IPS-20b (cell line): ENCODE results near the gene SLC39A3.

ENCODE experiments used
- H3K27ac ChIP-seq: one replicate; pipeline ENCODE4 v1.5.1; 2013; ENCODE audit warnings: low read length
- H3K27me3 ChIP-seq: 2 replicates; pipeline ENCODE4 v1.6.1; 2013; ENCODE audit warnings: mild to moderate bottlenecking, low read length, inconsistent platforms; ENCODE audit not compliant: insufficient read depth
- H3K36me3 ChIP-seq: 2 replicates; pipeline ENCODE4 v1.6.1; 2013; ENCODE audit warnings: low read depth, mild to moderate bottlenecking, inconsistent platforms, low read length, moderate library complexity; ENCODE audit not compliant: insufficient read depth
- H3K4me1 ChIP-seq: 2 replicates; pipeline ENCODE4 v1.6.1; 2013; ENCODE audit warnings: mild to moderate bottlenecking, control low read depth, inconsistent platforms, low read length, moderate library complexity; ENCODE audit not compliant: insufficient read depth
- H3K4me3 ChIP-seq: 2 replicates; pipeline ENCODE4 v1.5.1; 2013; ENCODE audit warnings: mild to moderate bottlenecking, low read length, inconsistent platforms
- H3K9ac ChIP-seq: 2 replicates; pipeline ENCODE4 v1.6.1; 2013; ENCODE audit warnings: low read depth, mild to moderate bottlenecking, inconsistent platforms, low read length, moderate library complexity
- H3K9me3 ChIP-seq: 2 replicates; pipeline ENCODE4 v1.6.1; 2013; ENCODE audit warnings: mild to moderate bottlenecking, low read depth, low read length, inconsistent platforms; ENCODE audit not compliant: insufficient read depth

The SLC39A3 gene

DNA sequence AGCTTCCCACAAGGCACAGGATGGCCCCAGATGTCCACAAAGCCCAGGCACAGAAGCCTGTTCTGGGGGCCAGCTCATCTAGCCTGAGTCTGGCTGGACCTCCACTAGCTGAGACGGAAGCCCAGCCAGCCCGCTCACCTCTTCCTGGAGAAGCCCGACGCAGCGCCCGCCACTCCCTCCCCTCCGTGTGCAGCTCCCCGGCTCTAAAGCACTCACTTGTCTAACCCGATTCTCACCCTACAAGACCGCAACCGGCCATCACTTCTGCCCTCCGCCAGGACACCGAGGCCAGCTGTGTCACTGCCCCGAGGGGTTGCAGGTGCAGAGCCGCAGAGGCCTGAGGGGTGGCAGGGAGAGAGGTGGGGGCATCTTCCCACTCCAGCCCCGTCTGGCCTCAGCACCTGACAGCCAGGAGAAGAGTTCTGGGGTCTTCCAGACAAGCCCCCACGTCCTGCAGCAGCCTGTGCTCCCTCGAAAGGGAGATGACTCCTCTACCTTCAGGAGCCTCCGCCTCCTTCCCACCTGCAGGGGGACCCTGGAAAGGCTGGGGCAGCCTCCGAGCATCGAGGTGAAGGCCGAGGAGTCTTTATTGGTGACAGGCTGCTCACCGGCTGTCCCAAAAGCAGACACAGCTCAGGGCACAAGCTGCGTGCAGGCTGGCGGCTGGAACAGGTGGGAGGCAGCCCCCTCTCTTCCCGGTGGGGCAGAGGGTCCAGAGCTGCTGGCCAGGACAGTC lies 12.7 kb downstream of the SLC39A3 start:
- no peaks in the 10 kb centered on the region for H3K36me3 ChIP-seq
- no peaks in the 10 kb centered on the region for H3K9me3 ChIP-seq
- no peak overlapping the region for H3K27ac ChIP-seq
- no peaks in the 10 kb centered on the region for H3K4me1 ChIP-seq
- no peak overlapping the region for H3K9ac ChIP-seq
- peaks cover 37% of the 10 kb centered on the region for H3K27me3 ChIP-seq
- no peak overlapping the region; the same call in 1 of the 2 replicates for H3K4me3 ChIP-seq

DNA sequence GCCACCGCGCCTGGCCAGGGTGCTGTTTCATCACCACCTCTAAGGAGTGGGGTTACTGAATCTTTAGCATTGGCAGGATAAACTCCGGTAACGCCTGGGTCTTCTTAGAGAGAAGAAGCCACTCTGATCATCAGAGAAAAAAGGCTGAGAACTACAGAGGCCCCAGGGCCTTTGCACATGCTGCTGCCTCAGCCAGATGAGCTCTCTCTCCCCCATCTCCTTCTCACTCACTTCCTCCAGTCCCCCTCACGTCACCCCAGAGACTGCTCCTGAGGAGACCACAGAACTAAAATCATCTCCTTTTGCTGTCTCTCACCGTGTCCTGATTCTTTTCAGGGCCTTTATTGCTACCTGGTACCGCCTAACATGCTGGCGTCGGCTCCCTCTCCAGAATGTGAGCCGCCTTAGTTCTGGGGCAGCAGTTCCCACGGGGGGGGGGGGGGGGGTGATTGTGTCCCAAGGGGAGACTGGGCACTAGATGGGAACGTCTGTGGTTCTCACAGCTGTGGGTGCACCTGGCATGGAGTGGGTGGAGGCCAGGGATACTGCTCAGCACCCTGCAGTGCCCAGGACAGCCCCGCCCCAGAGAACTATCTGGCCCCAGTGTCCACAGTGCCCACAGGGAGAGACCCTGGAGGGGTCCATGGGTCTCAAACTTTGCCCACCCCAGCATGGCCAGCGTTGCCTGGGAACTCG lies 13.5 kb downstream of the SLC39A3 start:
- Histone ChIP-seq H3K4me1 (no peaks in the 10 kb centered on the region), H3K9me3 (no peaks in the 10 kb centered on the region), H3K36me3 (no peaks in the 10 kb centered on the region), H3K4me3 (no peak overlapping the region), H3K27me3 (peaks cover 44% of the 10 kb centered on the region), H3K27ac (no peak overlapping the region), H3K9ac (no peak overlapping the region)

- no peak overlapping the region for H3K9ac ChIP-seq
Observed at GRCh38 chr19:2724148-2724557, 15.7 kb downstream of the SLC39A3 start.

GRCh38 chr19:2723747-2724146 lies 16.1 kb downstream of the SLC39A3 start:
- no peak overlapping the region for H3K9ac ChIP-seq
- H3K36me3 ChIP-seq = no peaks in the 10 kb centered on the region
- no peak overlapping the region for H3K27ac ChIP-seq
- H3K27me3 ChIP-seq = peaks cover 44% of the 10 kb centered on the region
- H3K4me3 ChIP-seq = no peak overlapping the region
- H3K9me3 ChIP-seq = no peaks in the 10 kb centered on the region
- no peaks in the 10 kb centered on the region for H3K4me1 ChIP-seq

More at GRCh38 chr19:2724148-2724557, 15.7 kb downstream of the SLC39A3 start:
- Histone ChIP-seq H3K27me3 (peaks cover 44% of the 10 kb centered on the region), H3K36me3 (no peaks in the 10 kb centered on the region), H3K9me3 (no peaks in the 10 kb centered on the region), H3K4me1 (no peaks in the 10 kb centered on the region), H3K27ac (no peak overlapping the region), H3K4me3 (no peak overlapping the region)

DNA sequence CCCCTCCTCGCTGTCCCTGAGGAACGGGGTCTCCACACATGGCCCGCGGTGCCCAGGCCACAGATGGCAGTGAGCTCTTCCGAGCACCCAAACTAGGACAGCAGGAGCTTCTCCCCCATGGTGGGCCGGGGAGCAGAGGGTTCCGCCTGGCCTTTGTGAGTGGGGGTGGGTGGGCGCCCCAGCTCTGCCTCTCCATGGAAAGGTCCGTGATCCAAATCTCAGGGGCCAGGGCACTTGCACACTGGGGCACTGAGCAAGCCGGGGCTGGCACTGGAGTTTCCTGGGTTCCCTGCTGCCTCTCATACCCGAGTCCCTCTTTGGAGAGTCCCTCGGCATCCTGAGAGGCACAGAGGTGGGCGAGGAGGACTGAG lies 16.5 kb downstream of the SLC39A3 start:
- no peaks in the 10 kb centered on the region for H3K9me3 ChIP-seq
- no peak overlapping the region for H3K4me3 ChIP-seq
- no peak overlapping the region for H3K27ac ChIP-seq
- peaks cover 44% of the 10 kb centered on the region for H3K27me3 ChIP-seq
- H3K9ac ChIP-seq = no peak overlapping the region
- H3K4me1 ChIP-seq = no peaks in the 10 kb centered on the region
- no peaks in the 10 kb centered on the region for H3K36me3 ChIP-seq

DNA sequence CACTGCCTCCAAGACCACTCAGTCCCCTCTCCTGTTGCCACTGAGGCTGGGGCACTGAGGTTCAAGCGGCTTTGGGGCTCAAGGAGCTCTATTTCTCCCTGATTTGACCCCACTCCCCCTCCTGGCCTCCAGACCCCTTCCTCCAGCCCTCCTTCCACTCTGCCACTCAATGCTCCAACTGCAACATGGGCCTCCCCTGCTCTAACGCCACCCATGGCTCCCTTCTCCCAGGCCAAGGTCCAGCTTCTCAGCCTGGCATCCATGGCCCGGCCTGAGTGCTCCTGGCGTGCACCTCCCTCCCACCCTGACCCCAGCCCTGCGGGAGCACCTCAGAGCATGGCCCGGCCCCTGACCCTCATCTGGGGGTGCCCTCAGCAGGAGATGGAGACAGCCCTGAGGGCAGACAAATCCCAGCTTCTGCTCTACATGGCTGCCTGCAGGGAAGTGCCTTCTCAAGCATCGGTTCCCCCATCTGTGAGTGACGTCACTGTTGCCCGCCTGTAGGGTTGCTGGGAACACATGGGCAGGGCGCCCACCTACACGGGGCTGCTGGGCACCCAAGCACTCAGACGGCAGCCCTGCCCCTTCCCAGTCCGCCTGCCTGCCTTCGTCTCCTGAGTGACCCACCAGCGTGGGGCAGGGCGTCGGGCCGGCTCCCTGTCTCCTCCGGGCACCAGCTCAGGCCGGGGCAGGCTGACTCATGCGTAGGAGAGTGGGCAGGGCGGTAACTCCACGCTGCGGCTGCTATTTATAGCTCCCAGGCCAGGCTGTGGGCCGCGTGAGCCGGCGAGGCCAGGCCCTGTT lies 17.1 kb downstream of the SLC39A3 start:
- Histone ChIP-seq H3K4me1 (no peaks in the 10 kb centered on the region), H3K27me3 (peaks cover 39% of the 10 kb centered on the region), H3K36me3 (no peaks in the 10 kb centered on the region), H3K9me3 (no peaks in the 10 kb centered on the region), H3K9ac (no peak overlapping the region), H3K27ac (no peak overlapping the region), H3K4me3 (no peak overlapping the region)

GRCh38 chr19:2721570-2722540 lies 18.0 kb downstream of the SLC39A3 start:
- Histone ChIP-seq H3K27me3 (peaks cover 30% of the 10 kb centered on the region), H3K4me1 (no peaks in the 10 kb centered on the region), H3K4me3 (peak overlapping the region; percentile 61; the same call in 1 of the 2 replicates), H3K9ac (no peak overlapping the region), H3K9me3 (no peaks in the 10 kb centered on the region), H3K27ac (no peak overlapping the region), H3K36me3 (no peaks in the 10 kb centered on the region)

- H3K9me3 ChIP-seq = no peaks in the 10 kb centered on the region
- no peaks in the 10 kb centered on the region for H3K4me1 ChIP-seq
- H3K9ac ChIP-seq = peak within 1 kb of the TSS; percentile 21; the same call in 1 of the 2 replicates
- H3K4me3 ChIP-seq = peak within 1 kb of the TSS; percentile 64
- peaks cover 22% of the 10 kb centered on the region for H3K27me3 ChIP-seq
- no peak within 1 kb of the TSS for H3K27ac ChIP-seq
- H3K36me3 ChIP-seq = no peaks in the 10 kb centered on the region
Observed at GRCh38 chr19:2720777-2721569, 18.8 kb downstream of the SLC39A3 start, which contains the start of gene DIRAS1. Gene DIRAS1 (minus strand): TSS chr19:2721372. CDS start chr19:2717806, 3,566 bp downstream.

GRCh38 chr19:2719920-2720776 lies 19.7 kb downstream of the SLC39A3 start:
- H3K27ac ChIP-seq = no peak overlapping the region
- H3K9me3 ChIP-seq = peaks cover 7% of the 10 kb centered on the region; the same call in 1 of the 2 replicates
- H3K36me3 ChIP-seq = no peaks in the 10 kb centered on the region
- H3K4me3 ChIP-seq = peak overlapping the region; percentile 64
- no peaks in the 10 kb centered on the region for H3K4me1 ChIP-seq
- H3K27me3 ChIP-seq = peaks cover 22% of the 10 kb centered on the region
- H3K9ac ChIP-seq = peak overlapping the region; percentile 21; the same call in 1 of the 2 replicates
